GM12891 (cell line): ENCODE measurements around the gene SLC2A4RG.

Source experiments
- PAX5 ChIP-seq: IDR thresholded peaks from 2 replicates; pipeline ENCODE4 v1.6.1; 2011; ENCODE audit warnings: low read length, moderate library complexity, mild to moderate bottlenecking; ENCODE audit not compliant: insufficient read depth, severe bottlenecking
- POLR2A ChIP-seq: IDR thresholded peaks from 2 replicates; pipeline ENCODE4 v1.6.1; 2011; ENCODE audit warnings: low read depth, low read length, control low read depth
- POLR2AphosphoS5 ChIP-seq: IDR thresholded peaks from 2 replicates; pipeline ENCODE4 v1.6.1; 2011; ENCODE audit warnings: low read depth, low read length, control low read depth
- POU2F2 ChIP-seq: IDR thresholded peaks from 2 replicates; pipeline ENCODE4 v1.6.1; 2011; ENCODE audit warnings: low read depth, mild to moderate bottlenecking, control low read depth, low read length, moderate library complexity
- SPI1 ChIP-seq: IDR thresholded peaks from 2 replicates; pipeline ENCODE4 v1.6.1; 2011; ENCODE audit warnings: low read depth, low read length, control low read depth
- TAF1 ChIP-seq: IDR thresholded peaks from 2 replicates; pipeline ENCODE4 v1.6.1; 2011; ENCODE audit warnings: low read depth, low read length, control low read depth

GRCh38 chr20:63709149-63709527 lies 30.4 kb upstream of the SLC2A4RG start:
- TF ChIP-seq POLR2AphosphoS5 (no peak), TAF1 (no peak), POLR2A (no peak), SPI1 (no peak), PAX5 (no peak), POU2F2 (no peak)
